ENCODE measurements around the gene DIDO1. TPM values are rescaled to one million over a fixed set of nuclear protein-coding genes. Genes with fewer than 3 reads are reported as not detected.
A peak's percentile ranks its signal among the peaks of the same experiment; 100 is the strongest.

Gene DIDO1
- total and polyA plus RNA-seq, 2 of the 13 experiments (the other 11 are each of a cell fraction or from before 2014, with no cell fraction given), result 75.0 to 75.1 TPM

- TF ChIP-seq, protein P1, sequence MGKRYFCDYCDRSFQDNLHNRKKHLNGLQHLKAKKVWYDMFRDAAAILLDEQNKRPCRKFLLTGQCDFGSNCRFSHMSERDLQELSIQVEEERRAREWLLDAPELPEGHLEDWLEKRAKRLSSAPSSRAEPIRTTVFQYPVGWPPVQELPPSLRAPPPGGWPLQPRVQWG (CRISPR knock-in tag; IDR thresholded peaks at IDR 0.05; ENCODE audit: borderline replicate concordance, low read depth), result no peak; the same call in 1 of the 2 replicates
- peak; percentile 92 for TF ChIP-seq ZNF564 (CRISPR knock-in tag; IDR thresholded peaks at IDR 0.05)
- TF ChIP-seq RERE (CRISPR knock-in tag; IDR thresholded peaks at IDR 0.05; ENCODE audit: low read depth), result peak; percentile 95
- TF ChIP-seq, protein P2, sequence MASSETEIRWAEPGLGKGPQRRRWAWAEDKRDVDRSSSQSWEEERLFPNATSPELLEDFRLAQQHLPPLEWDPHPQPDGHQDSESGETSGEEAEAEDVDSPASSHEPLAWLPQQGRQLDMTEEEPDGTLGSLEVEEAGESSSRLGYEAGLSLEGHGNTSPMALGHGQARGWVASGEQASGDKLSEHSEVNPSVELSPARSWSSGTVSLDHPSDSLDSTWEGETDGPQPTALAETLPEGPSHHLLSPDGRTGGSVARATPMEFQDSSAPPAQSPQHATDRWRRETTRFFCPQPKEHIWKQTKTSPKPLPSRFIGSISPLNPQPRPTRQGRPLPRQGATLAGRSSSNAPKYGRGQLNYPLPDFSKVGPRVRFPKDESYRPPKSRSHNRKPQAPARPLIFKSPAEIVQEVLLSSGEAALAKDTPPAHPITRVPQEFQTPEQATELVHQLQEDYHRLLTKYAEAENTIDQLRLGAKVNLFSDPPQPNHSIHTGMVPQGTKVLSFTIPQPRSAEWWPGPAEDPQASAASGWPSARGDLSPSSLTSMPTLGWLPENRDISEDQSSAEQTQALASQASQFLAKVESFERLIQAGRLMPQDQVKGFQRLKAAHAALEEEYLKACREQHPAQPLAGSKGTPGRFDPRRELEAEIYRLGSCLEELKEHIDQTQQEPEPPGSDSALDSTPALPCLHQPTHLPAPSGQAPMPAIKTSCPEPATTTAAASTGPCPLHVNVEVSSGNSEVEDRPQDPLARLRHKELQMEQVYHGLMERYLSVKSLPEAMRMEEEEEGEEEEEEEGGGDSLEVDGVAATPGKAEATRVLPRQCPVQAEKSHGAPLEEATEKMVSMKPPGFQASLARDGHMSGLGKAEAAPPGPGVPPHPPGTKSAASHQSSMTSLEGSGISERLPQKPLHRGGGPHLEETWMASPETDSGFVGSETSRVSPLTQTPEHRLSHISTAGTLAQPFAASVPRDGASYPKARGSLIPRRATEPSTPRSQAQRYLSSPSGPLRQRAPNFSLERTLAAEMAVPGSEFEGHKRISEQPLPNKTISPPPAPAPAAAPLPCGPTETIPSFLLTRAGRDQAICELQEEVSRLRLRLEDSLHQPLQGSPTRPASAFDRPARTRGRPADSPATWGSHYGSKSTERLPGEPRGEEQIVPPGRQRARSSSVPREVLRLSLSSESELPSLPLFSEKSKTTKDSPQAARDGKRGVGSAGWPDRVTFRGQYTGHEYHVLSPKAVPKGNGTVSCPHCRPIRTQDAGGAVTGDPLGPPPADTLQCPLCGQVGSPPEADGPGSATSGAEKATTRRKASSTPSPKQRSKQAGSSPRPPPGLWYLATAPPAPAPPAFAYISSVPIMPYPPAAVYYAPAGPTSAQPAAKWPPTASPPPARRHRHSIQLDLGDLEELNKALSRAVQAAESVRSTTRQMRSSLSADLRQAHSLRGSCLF (CRISPR knock-in tag; IDR thresholded peaks at IDR 0.05; ENCODE audit: borderline replicate concordance), result peak; percentile 80; the same call in 1 of the 2 replicates
- TF ChIP-seq RBM22 (optimal IDR thresholded peaks at IDR 0.05; ENCODE audit: low read length), result peak; percentile 89
- no peak for TF ChIP-seq E2F5 (CRISPR knock-in tag; conservative IDR thresholded peaks at IDR 0.05)
- no peak for TF ChIP-seq ZNF530 (CRISPR knock-in tag; IDR thresholded peaks at IDR 0.05; ENCODE audit: low read depth)
- TF ChIP-seq, protein P3, sequence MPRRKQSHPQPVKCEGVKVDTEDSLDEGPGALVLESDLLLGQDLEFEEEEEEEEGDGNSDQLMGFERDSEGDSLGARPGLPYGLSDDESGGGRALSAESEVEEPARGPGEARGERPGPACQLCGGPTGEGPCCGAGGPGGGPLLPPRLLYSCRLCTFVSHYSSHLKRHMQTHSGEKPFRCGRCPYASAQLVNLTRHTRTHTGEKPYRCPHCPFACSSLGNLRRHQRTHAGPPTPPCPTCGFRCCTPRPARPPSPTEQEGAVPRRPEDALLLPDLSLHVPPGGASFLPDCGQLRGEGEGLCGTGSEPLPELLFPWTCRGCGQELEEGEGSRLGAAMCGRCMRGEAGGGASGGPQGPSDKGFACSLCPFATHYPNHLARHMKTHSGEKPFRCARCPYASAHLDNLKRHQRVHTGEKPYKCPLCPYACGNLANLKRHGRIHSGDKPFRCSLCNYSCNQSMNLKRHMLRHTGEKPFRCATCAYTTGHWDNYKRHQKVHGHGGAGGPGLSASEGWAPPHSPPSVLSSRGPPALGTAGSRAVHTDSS (CRISPR knock-in tag; conservative IDR thresholded peaks at IDR 0.05), result no peak
- TF ChIP-seq ZNF747 (CRISPR knock-in tag; IDR thresholded peaks at IDR 0.05; ENCODE audit: borderline replicate concordance), result peak; percentile 99
- TF ChIP-seq MTA3 (CRISPR knock-in tag; IDR thresholded peaks at IDR 0.05), result no peak
- TF ChIP-seq IRF1 (CRISPR knock-in tag; IDR thresholded peaks at IDR 0.05; ENCODE audit: low read depth), result no peak
- TF ChIP-seq PTBP1 (IDR thresholded peaks at IDR 0.05; ENCODE audit: low read depth, low read length, poor library complexity, severe bottlenecking), result no peak
- peak; percentile 70 for TF ChIP-seq CEBPB (IDR thresholded peaks at IDR 0.05; ENCODE audit: borderline replicate concordance, low read depth, low read length)
These were observed 29.4 kb upstream of the DIDO1 start (continued) for GRCh38 chr20:62955519-62956386.

All from HepG2 (cell line).